Fibroblast of lung (primary cell): ENCODE measurements around the gene PWWP2B.

Source experiments
- CTCF ChIP-seq, 2 donors: IDR thresholded peaks in 1 of 2; conservative IDR thresholded peaks in 1 of 2; 1 replicate in 1 of 2; 2 replicates in 1 of 2; pipeline ENCODE4 v1.5.1; 2011 to 2012; ENCODE audit warnings: low read length in 2 of 2, control low read depth in 1 of 2, inconsistent platforms in 1 of 2, low read depth in 1 of 2, mild to moderate bottlenecking in 1 of 2
- EZH2 ChIP-seq: IDR thresholded peaks from 2 replicates; pipeline ENCODE4 v1.5.1; 2012; ENCODE audit warnings: low read length, control low read depth, mild to moderate bottlenecking; ENCODE audit errors: missing control alignments

DNA sequence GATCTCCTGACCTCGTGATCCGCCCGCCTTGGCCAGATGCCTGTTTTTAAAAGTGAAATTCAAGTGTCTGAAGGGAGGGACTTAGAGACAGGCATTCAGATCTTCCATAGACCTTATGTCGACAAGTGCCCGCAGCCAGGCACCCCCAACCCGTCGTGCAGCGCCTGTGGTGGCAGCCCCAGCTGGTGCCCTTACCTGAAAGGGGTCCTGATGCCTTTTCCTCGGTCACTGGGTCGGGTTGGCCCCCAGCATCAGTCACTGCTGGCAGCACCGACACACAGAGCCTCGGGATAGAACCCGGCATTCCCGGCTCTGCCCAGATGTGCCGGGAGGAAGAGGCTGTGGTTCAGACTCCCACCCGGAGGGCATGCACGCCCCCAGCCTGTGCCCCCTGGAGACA lies 41.7 kb upstream of the PWWP2B start:
- TF ChIP-seq CTCF (conservative IDR thresholded peaks at IDR 0.05 in 1 of 2, IDR thresholded peaks at IDR 0.05 in 1 of 2; ENCODE audit: low read depth in 1 of 2, low read length in 2 of 2) (no peak), EZH2 (no peak)
